Panc1 (cell line): Measurements from ENCODE around the gene TMEM91. TPM values are rescaled to one million over a fixed set of nuclear protein-coding genes. Genes with fewer than 3 reads are reported as not detected.
"Not testable (repeated sequence)": the region's sequence is repeated elsewhere in the genome, so short reads cannot be mapped to it uniquely, and the experiment has no call there.

Experiments used
- ATAC-seq: fragments of 200-7000 bp; cut with Tn5 transposase; 2 replicates; pipeline ENCODE4 v1.9.1; 2020; ENCODE audit warnings: mild to moderate bottlenecking, moderate library complexity
- BruUV-seq: library from RNA; stranded (reverse); fragments of 400-500 nt; replicated peaks from 2 replicates; lab custom pipeline; 2021; lab: Mats Ljungman, UMichigan
- CTCF ChIA-PET: fragments of 300-600 bp; sonication (Branson Sonifier 250); formaldehyde crosslinking; loops from one replicate; lab custom pipeline; 2022; ENCODE audit warnings: antibody characterized with exemption; lab: Charles Lee
- POLR2A ChIA-PET: fragments of 300-600 bp; sonication (Branson Sonifier 250); formaldehyde crosslinking; loops from one replicate; lab custom pipeline; 2022; ENCODE audit warnings: antibody characterized with exemption; lab: Charles Lee
- DNase-seq: peaks from one replicate; pipeline ENCODE4 v3.0.0-alpha.2; 2010; ENCODE audit warnings: low read depth, low spot score
- H3K27ac ChIP-seq: 2 replicates; pipeline ENCODE4 v1.5.1; 2011; ENCODE audit warnings: mild to moderate bottlenecking, low read length, inconsistent platforms
- H3K27me3 ChIP-seq: fragments of 200-500 bp; sonication (Bioruptor generic); 2 replicates; pipeline ENCODE4 v1.6.0; 2014; ENCODE audit warnings: low read length, inconsistent platforms; ENCODE audit not compliant: control insufficient read depth, insufficient read depth
- H3K36me3 ChIP-seq: fragments of 200-500 bp; sonication (Bioruptor generic); 2 replicates; pipeline ENCODE4 v1.5.1; 2014; ENCODE audit warnings: inconsistent platforms, mild to moderate bottlenecking, low read length, moderate library complexity; ENCODE audit not compliant: control insufficient read depth, insufficient read depth
- H3K4me1 ChIP-seq: 2 replicates; pipeline ENCODE4 v1.5.1; 2011; ENCODE audit warnings: inconsistent platforms, mild to moderate bottlenecking, low read length, moderate library complexity; ENCODE audit not compliant: control insufficient read depth, insufficient read depth
- H3K4me3 ChIP-seq, 2 experiments: 2 replicates each; pipeline ENCODE4 v1.5.1; 2011 to 2012; ENCODE audit warnings: low read depth in 2 of 2, low read length in 2 of 2, mild to moderate bottlenecking in 2 of 2, inconsistent platforms in 1 of 2, moderate library complexity in 1 of 2
- H3K9me3 ChIP-seq: fragments of 200-500 bp; sonication (Bioruptor generic); 2 replicates; pipeline ENCODE4 v1.5.1; 2014; ENCODE audit warnings: low read depth, mild to moderate bottlenecking, inconsistent platforms, low read length, moderate library complexity; ENCODE audit not compliant: control insufficient read depth, insufficient read depth
- POLR2AphosphoS5 ChIP-seq: IDR thresholded peaks from 2 replicates; pipeline ENCODE4 v1.6.1; 2012; ENCODE audit warnings: mild to moderate bottlenecking, low read depth, low read length, moderate library complexity
- REST ChIP-seq, 2 experiments: IDR thresholded peaks; 2 replicates each; pipeline ENCODE4 v1.6.1; 2011 to 2012; ENCODE audit warnings: low read depth in 2 of 2, control low read depth in 1 of 2, low read length in 1 of 2, mild to moderate bottlenecking in 1 of 2, moderate library complexity in 1 of 2; ENCODE audit not compliant: insufficient read depth in 1 of 2
- SIN3A ChIP-seq: IDR thresholded peaks from 2 replicates; pipeline ENCODE4 v1.6.1; 2012; ENCODE audit warnings: low read depth, mild to moderate bottlenecking, low read length, moderate library complexity, borderline replicate concordance; ENCODE audit not compliant: insufficient read depth
- TCF7L2 ChIP-seq: IDR thresholded peaks from 2 replicates; pipeline ENCODE4 v1.6.1; 2011; ENCODE audit warnings: mild to moderate bottlenecking, low read depth, low read length, inconsistent platforms
- in situ Hi-C: cut with HindIII; loops from 2 replicates; pipeline ENCODE4 v1.10.0; 2016; ENCODE audit warnings: low sequenced_read_pairs, low pct_unique_long_range_greater_than_20kb
- intact Hi-C: fragments of 100-400 bp; cut with micrococcal nuclease; formaldehyde crosslinking; loops from one replicate; pipeline ENCODE4 v1.10.0; 2022; ENCODE audit not compliant: unreplicated experiment
- total RNA-seq: library from RNA; stranded (reverse); gene quantifications from one replicate; pipeline ENCODE4 v1.2.1, GENCODE V29; 2021; ENCODE audit not compliant: unreplicated experiment
- TF ChIP-seq, protein P1 (sequence below): fragments of 450-650 bp; IDR thresholded peaks from 2 replicates; pipeline ENCODE4 v1.5.1; 2017; ENCODE audit warnings: mild to moderate bottlenecking

Gene TMEM91
- total RNA-seq, 1 experiment from 2014 or later: 4.4 TPM

DNA sequence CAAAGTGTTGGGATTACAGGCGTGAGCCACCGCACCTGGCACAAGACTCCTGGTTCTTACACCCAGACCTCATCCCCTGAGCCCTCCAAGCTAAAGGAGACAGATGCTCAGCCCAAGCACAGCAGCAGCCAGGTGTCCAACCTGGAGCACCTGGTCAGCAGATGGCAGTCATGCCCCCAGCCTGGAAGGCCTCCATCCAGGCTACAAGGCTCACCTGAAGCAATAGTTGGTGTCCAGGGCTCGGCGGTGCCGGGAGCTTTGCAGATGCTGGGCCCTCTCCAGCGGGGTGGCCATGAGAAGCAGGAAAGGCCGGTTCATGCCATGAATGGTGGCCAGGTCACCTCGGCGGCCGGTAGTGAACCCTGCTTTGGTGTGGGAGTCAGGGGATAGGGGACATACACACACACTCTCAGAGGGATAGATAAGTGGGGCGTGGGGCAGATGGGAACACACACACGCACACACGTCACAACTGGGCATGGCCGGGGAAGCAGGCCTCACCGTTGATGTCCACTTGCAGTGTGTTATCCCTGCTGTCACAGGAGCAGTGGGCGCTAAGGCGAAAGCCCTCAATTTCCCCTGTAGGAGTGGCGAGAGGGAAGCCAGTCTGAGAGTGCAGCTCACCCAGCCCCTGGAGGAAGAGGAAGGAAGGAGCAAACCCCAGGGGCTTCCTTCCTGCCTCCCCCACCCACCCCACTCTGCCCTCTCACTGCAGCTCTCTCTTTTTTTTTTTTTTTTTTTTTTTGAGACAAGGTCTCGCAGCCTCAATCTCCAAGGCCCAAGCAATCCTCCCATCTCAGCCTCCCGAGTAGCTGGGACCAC, 34.5 kb upstream of the TMEM91 start:
- Histone ChIP-seq H3K27me3 (no peaks in the 10 kb centered on the region), H3K4me1 (no peaks in the 10 kb centered on the region), H3K4me3 (no peak overlapping the region), H3K27ac (no peak overlapping the region), H3K36me3 (no peaks in the 10 kb centered on the region), H3K9me3 (no peaks in the 10 kb centered on the region)
- DNase-seq: no peak
- in situ Hi-C loops (no loop called here), intact Hi-C loops (no loop called here)
- no TSS peak for BruUV-seq
- ATAC-seq: no peak
- ChIA-PET POLR2A (no interaction called here), CTCF (no interaction called here)
- TF ChIP-seq, protein P1, sequence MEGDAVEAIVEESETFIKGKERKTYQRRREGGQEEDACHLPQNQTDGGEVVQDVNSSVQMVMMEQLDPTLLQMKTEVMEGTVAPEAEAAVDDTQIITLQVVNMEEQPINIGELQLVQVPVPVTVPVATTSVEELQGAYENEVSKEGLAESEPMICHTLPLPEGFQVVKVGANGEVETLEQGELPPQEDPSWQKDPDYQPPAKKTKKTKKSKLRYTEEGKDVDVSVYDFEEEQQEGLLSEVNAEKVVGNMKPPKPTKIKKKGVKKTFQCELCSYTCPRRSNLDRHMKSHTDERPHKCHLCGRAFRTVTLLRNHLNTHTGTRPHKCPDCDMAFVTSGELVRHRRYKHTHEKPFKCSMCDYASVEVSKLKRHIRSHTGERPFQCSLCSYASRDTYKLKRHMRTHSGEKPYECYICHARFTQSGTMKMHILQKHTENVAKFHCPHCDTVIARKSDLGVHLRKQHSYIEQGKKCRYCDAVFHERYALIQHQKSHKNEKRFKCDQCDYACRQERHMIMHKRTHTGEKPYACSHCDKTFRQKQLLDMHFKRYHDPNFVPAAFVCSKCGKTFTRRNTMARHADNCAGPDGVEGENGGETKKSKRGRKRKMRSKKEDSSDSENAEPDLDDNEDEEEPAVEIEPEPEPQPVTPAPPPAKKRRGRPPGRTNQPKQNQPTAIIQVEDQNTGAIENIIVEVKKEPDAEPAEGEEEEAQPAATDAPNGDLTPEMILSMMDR: no peak
- TF ChIP-seq TCF7L2 (no peak), SIN3A (no peak), POLR2AphosphoS5 (no peak), REST (IDR thresholded peaks at IDR 0.05; ENCODE audit: insufficient read depth in 1 of 2, low read depth in 2 of 2, low read length in 1 of 2) (no peak)

DNA sequence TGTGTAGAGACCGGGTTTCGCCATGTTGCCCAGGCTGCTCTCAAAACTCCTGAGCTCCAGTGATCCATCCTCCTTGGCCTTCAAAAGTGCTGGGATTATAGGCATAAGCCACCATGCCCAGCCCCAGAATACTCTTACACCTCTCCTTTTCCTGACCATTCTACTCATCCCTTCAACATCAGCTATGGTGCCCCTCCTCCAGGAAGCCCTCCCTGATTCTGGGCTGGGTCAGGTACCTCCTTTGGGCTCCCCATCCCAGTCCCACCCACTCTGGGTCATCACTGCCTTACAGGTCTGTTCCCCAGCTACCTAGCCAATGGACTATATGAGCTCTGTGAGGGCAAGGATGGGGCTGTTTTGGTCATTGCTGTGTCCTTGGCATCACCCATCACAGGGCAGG, 32.2 kb upstream of the TMEM91 start:
- ChIA-PET POLR2A (no interaction called here), CTCF (no interaction called here)
- intact Hi-C loops: no loop called here
- DNase-seq (no peak), ATAC-seq (no peak)
- Histone ChIP-seq H3K36me3 (no peaks in the 10 kb centered on the region; the same call in 1 of the 2 replicates), H3K9me3 (no peaks in the 10 kb centered on the region), H3K4me3 (no peak overlapping the region), H3K4me1 (no peaks in the 10 kb centered on the region), H3K27ac (no peak overlapping the region), H3K27me3 (no peaks in the 10 kb centered on the region)
- TF ChIP-seq POLR2AphosphoS5: no peak
- TF ChIP-seq, protein P1: no peak
- TF ChIP-seq SIN3A: no peak
- TF ChIP-seq REST (IDR thresholded peaks at IDR 0.05; ENCODE audit: insufficient read depth in 1 of 2, low read depth in 2 of 2, low read length in 1 of 2): no peak
- TF ChIP-seq TCF7L2: no peak
- in situ Hi-C loops: no loop called here
- no TSS peak for BruUV-seq

DNA sequence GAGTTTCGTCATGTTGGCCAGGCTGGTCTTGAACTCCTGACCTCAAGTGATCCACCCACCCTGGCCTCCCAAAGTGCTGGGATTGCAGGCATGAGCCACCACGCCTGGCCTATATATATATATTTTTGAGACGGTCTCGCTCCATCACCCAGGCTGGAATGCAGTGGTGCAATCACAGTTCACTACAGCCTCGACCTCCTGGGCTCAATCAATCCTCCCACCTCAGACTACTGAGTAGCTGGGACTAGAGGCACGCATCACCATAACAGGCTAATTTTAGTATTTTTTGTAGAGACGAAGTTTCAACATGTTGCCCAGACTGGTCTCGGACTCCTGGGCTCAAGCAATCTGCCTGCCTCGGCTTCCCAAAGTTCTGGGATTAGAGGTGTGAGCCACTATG, 29.4 kb upstream of the TMEM91 start:
- intact Hi-C loops, H3K4me3 ChIP-seq, H3K4me1 ChIP-seq, ATAC-seq, DNase-seq, H3K27me3 ChIP-seq, BruUV-seq, H3K36me3 ChIP-seq, CTCF ChIA-PET, H3K27ac ChIP-seq, in situ Hi-C loops, H3K9me3 ChIP-seq, POLR2A ChIA-PET: not testable (repeated sequence)
